Motor neuron (in vitro differentiated cells): ENCODE measurements around the gene PHC3. TPM values are rescaled to one million over a fixed set of nuclear protein-coding genes. Genes with fewer than 3 reads are reported as not detected.

Experiments
- total RNA-seq, 8 experiments: library from RNA; unstranded; fragments of 300-600 nt; gene quantifications; 2 replicates each; pipeline versions ENCODE4 v1.2.3 to v1.2.4, GENCODE V29; 2022

Gene PHC3
- total RNA-seq, 8 experiments from 2014 or later, result 12.4 to 58.5 (median 24.6) TPM

Other genes with a start within 250 kb of the PHC3 start
- gene SEC62, start 214.9 kb downstream of the PHC3 start, total RNA-seq, result 100 to 1,000 TPM in 1 of 8 experiments, 10 to 100 TPM in 7; 50.3 to 124 (median 62.7) TPM
- 1 to 10 TPM in 6 of 8 experiments, under 1 TPM in 2; 0.38 to 4.8 (median 1.8) TPM for gene GPR160, start 143.7 kb downstream of the PHC3 start, total RNA-seq
- 10 to 100 TPM; 20.7 to 67.3 (median 27.2) TPM for gene PRKCI, start 40.7 kb upstream of the PHC3 start, total RNA-seq
- 100 to 1,000 TPM in 1 of 8 experiments, 10 to 100 TPM in 7; 36.3 to 132 (median 58.3) TPM for gene SKIL, start 176.0 kb upstream of the PHC3 start, total RNA-seq
- 10 to 100 TPM in 4 of 8 experiments, 1 to 10 TPM in 4; 1.7 to 90.1 (median 14.6) TPM for gene CLDN11, start 237.1 kb upstream of the PHC3 start, total RNA-seq